Measurements from ENCODE around the gene TADA2A. TPM values are rescaled to one million over a fixed set of nuclear protein-coding genes. Genes with fewer than 3 reads are reported as not detected.
"Not testable (repeated sequence)": the region's sequence is repeated elsewhere in the genome, so short reads cannot be mapped to it uniquely, and the experiment has no call there.

TADA2A gene
- total and polyA plus RNA-seq, 4 donors = 12.9 to 25.6 (median 18.7) TPM

- ATAC-seq (ENCODE audit: low FRiP score) (no peak), DNase-seq (no peak)
- intact Hi-C loops (cut with DNase I) = no loop called here
- Histone ChIP-seq H3K36me3 (ENCODE audit: control insufficient read depth in 1 of 2, insufficient read depth in 2 of 2, low read length in 1 of 2) (peaks cover 2 to 11% of the 10 kb centered on the region in 2 donors), H3K27ac (ENCODE audit: low read depth in 1 of 2, low read length in 2 of 2) (no peak overlapping the region), H3K9me3 (ENCODE audit: control insufficient read depth, low read length) (no peaks in the 10 kb centered on the region), H3K4me1 (ENCODE audit: control insufficient read depth in 1 of 2, insufficient read depth in 2 of 2, low read length in 2 of 2) (no peaks in the 10 kb centered on the region), H3K4me3 (ENCODE audit: low read length in 2 of 2) (no peak overlapping the region), H3K27me3 (ENCODE audit: control insufficient read depth in 1 of 2, insufficient read depth in 2 of 2, low read length in 1 of 2) (no peaks in the 10 kb centered on the region)
- 93 to 98% methylated on average over 2 of the region's 2 CpGs for WGBS, 2 donors
These were observed 33.7 kb downstream of the TADA2A start for GRCh38 chr17:37440424-37440823.

GRCh38 chr17:37441369-37442014 is 34.8 kb downstream of the TADA2A start:
- WGBS, 2 donors = 89 to 90% methylated on average over 12 of the region's 12 CpGs
- intact Hi-C loops (cut with DNase I); ATAC-seq (ENCODE audit: low FRiP score): not testable (repeated sequence)

GRCh38 chr17:37446027-37446426 is 39.3 kb downstream of the TADA2A start:
- no peaks in the 10 kb centered on the region for H3K4me1 ChIP-seq (ENCODE audit: control insufficient read depth in 1 of 2, insufficient read depth in 2 of 2, low read length in 2 of 2)
- no peaks in the 10 kb centered on the region for H3K27me3 ChIP-seq (ENCODE audit: control insufficient read depth in 1 of 2, insufficient read depth in 2 of 2, low read length in 1 of 2)
- WGBS, 2 donors = 86 to 91% methylated on average over 4 of the region's 4 CpGs
- ATAC-seq (ENCODE audit: low FRiP score) (no peak), DNase-seq (no peak)
- intact Hi-C loops (cut with DNase I) = no loop called here
- H3K27ac ChIP-seq (ENCODE audit: low read depth in 1 of 2, low read length in 2 of 2) = no peak overlapping the region
- no peak overlapping the region for H3K4me3 ChIP-seq (ENCODE audit: low read length in 2 of 2)
- H3K9me3 ChIP-seq (ENCODE audit: control insufficient read depth, low read length) = no peaks in the 10 kb centered on the region
- peaks cover 0 to 7% of the 10 kb centered on the region in 2 donors for H3K36me3 ChIP-seq (ENCODE audit: control insufficient read depth in 1 of 2, insufficient read depth in 2 of 2, low read length in 1 of 2)

More at GRCh38 chr17:37441369-37442014, 34.8 kb downstream of the TADA2A start:
- H3K27me3 ChIP-seq (ENCODE audit: control insufficient read depth in 1 of 2, insufficient read depth in 2 of 2, low read length in 1 of 2); DNase-seq; H3K4me1 ChIP-seq (ENCODE audit: control insufficient read depth in 1 of 2, insufficient read depth in 2 of 2, low read length in 2 of 2); H3K9me3 ChIP-seq (ENCODE audit: control insufficient read depth, low read length); H3K27ac ChIP-seq (ENCODE audit: low read depth in 1 of 2, low read length in 2 of 2); H3K4me3 ChIP-seq (ENCODE audit: low read length in 2 of 2): not testable (repeated sequence)
- H3K36me3 ChIP-seq (ENCODE audit: control insufficient read depth in 1 of 2, insufficient read depth in 2 of 2, low read length in 1 of 2) = peaks cover 2 to 11% of the 10 kb centered on the region in 2 donors

GRCh38 chr17:37447641-37448040 is 41.0 kb downstream of the TADA2A start:
- intact Hi-C loops (cut with DNase I) = no loop called here
- ATAC-seq (ENCODE audit: low FRiP score) = no peak
- Histone ChIP-seq H3K4me3 (ENCODE audit: low read length in 2 of 2) (no peak overlapping the region), H3K36me3 (ENCODE audit: control insufficient read depth in 1 of 2, insufficient read depth in 2 of 2, low read length in 1 of 2) (peaks cover 0 to 7% of the 10 kb centered on the region in 2 donors), H3K27me3 (ENCODE audit: control insufficient read depth in 1 of 2, insufficient read depth in 2 of 2, low read length in 1 of 2) (no peaks in the 10 kb centered on the region), H3K4me1 (ENCODE audit: control insufficient read depth in 1 of 2, insufficient read depth in 2 of 2, low read length in 2 of 2) (peaks cover 0 to 2% of the 10 kb centered on the region in 2 donors), H3K9me3 (ENCODE audit: control insufficient read depth, low read length) (no peaks in the 10 kb centered on the region), H3K27ac (ENCODE audit: low read depth in 1 of 2, low read length in 2 of 2) (no peak overlapping the region)
- DNase-seq = no peak
- WGBS, 2 donors = 89 to 100% methylated on average over 1 of the region's 1 CpG

- H3K9me3 ChIP-seq (ENCODE audit: control insufficient read depth, low read length) = no peaks in the 10 kb centered on the region
- no peaks in the 10 kb centered on the region for H3K36me3 ChIP-seq (ENCODE audit: control insufficient read depth in 1 of 2, insufficient read depth in 2 of 2, low read length in 1 of 2)
- no peaks in the 10 kb centered on the region for H3K27me3 ChIP-seq (ENCODE audit: control insufficient read depth in 1 of 2, insufficient read depth in 2 of 2, low read length in 1 of 2)
- peaks cover 0 to 2% of the 10 kb centered on the region in 2 donors for H3K4me1 ChIP-seq (ENCODE audit: control insufficient read depth in 1 of 2, insufficient read depth in 2 of 2, low read length in 2 of 2)
- no peak overlapping the region for H3K4me3 ChIP-seq (ENCODE audit: low read length in 2 of 2)
- ATAC-seq (ENCODE audit: low FRiP score) = no peak
- 90 to 94% methylated on average over 6 of the region's 6 CpGs for WGBS, 2 donors
- H3K27ac ChIP-seq (ENCODE audit: low read depth in 1 of 2, low read length in 2 of 2) = no peak overlapping the region
- intact Hi-C loops (cut with DNase I) = no loop called here
- DNase-seq = no peak
These were observed 43.4 kb downstream of the TADA2A start for GRCh38 chr17:37450112-37450511.

GRCh38 chr17:37457801-37458200 is 51.1 kb downstream of the TADA2A start:
- WGBS, 2 donors = 66 to 90% methylated on average over 3 of the region's 3 CpGs
- ATAC-seq (ENCODE audit: low FRiP score) = not testable (repeated sequence)

GRCh38 chr17:37458805-37459204 is 52.1 kb downstream of the TADA2A start:
- H3K36me3 ChIP-seq (ENCODE audit: control insufficient read depth in 1 of 2, insufficient read depth in 2 of 2, low read length in 1 of 2) = no peaks in the 10 kb centered on the region
- DNase-seq = no peak
- H3K4me3 ChIP-seq (ENCODE audit: low read length in 2 of 2) = no peak overlapping the region
- H3K27me3 ChIP-seq (ENCODE audit: control insufficient read depth in 1 of 2, insufficient read depth in 2 of 2, low read length in 1 of 2) = no peaks in the 10 kb centered on the region
- no peak overlapping the region for H3K27ac ChIP-seq (ENCODE audit: low read depth in 1 of 2, low read length in 2 of 2)
- intact Hi-C loops (cut with DNase I) = no loop called here
- H3K4me1 ChIP-seq (ENCODE audit: control insufficient read depth in 1 of 2, insufficient read depth in 2 of 2, low read length in 2 of 2) = no peaks in the 10 kb centered on the region
- ATAC-seq (ENCODE audit: low FRiP score) = no peak
- H3K9me3 ChIP-seq (ENCODE audit: control insufficient read depth, low read length) = no peaks in the 10 kb centered on the region
- WGBS, 2 donors = 94 to 97% methylated on average over 3 of the region's 3 CpGs

More at GRCh38 chr17:37457801-37458200, 51.1 kb downstream of the TADA2A start:
- H3K27ac ChIP-seq (ENCODE audit: low read depth in 1 of 2, low read length in 2 of 2); H3K4me1 ChIP-seq (ENCODE audit: control insufficient read depth in 1 of 2, insufficient read depth in 2 of 2, low read length in 2 of 2); H3K4me3 ChIP-seq (ENCODE audit: low read length in 2 of 2); DNase-seq; intact Hi-C loops (cut with DNase I); H3K36me3 ChIP-seq (ENCODE audit: control insufficient read depth in 1 of 2, insufficient read depth in 2 of 2, low read length in 1 of 2); H3K9me3 ChIP-seq (ENCODE audit: control insufficient read depth, low read length); H3K27me3 ChIP-seq (ENCODE audit: control insufficient read depth in 1 of 2, insufficient read depth in 2 of 2, low read length in 1 of 2): not testable (repeated sequence)

- H3K4me1 ChIP-seq (ENCODE audit: control insufficient read depth in 1 of 2, insufficient read depth in 2 of 2, low read length in 2 of 2) = no peaks in the 10 kb centered on the region
- 89 to 93% methylated on average over 3 of the region's 3 CpGs for WGBS, 2 donors
- no peaks in the 10 kb centered on the region for H3K9me3 ChIP-seq (ENCODE audit: control insufficient read depth, low read length)
- no peak overlapping the region for H3K27ac ChIP-seq (ENCODE audit: low read depth in 1 of 2, low read length in 2 of 2)
- ATAC-seq (ENCODE audit: low FRiP score) (no peak), DNase-seq (no peak)
- no peaks in the 10 kb centered on the region for H3K27me3 ChIP-seq (ENCODE audit: control insufficient read depth in 1 of 2, insufficient read depth in 2 of 2, low read length in 1 of 2)
- H3K36me3 ChIP-seq (ENCODE audit: control insufficient read depth in 1 of 2, insufficient read depth in 2 of 2, low read length in 1 of 2) = no peaks in the 10 kb centered on the region
- intact Hi-C loops (cut with DNase I) = no loop called here
- no peak overlapping the region for H3K4me3 ChIP-seq (ENCODE audit: low read length in 2 of 2)
These were observed 55.0 kb downstream of the TADA2A start for GRCh38 chr17:37461668-37462067.

- no peak overlapping the region for H3K27ac ChIP-seq (ENCODE audit: low read depth in 1 of 2, low read length in 2 of 2)
- no peaks in the 10 kb centered on the region for H3K4me1 ChIP-seq (ENCODE audit: control insufficient read depth in 1 of 2, insufficient read depth in 2 of 2, low read length in 2 of 2)
- intact Hi-C loops (cut with DNase I) = no loop called here
- H3K27me3 ChIP-seq (ENCODE audit: control insufficient read depth in 1 of 2, insufficient read depth in 2 of 2, low read length in 1 of 2) = no peaks in the 10 kb centered on the region
- 96 to 97% methylated on average over 5 of the region's 5 CpGs for WGBS, 2 donors
- no peaks in the 10 kb centered on the region for H3K36me3 ChIP-seq (ENCODE audit: control insufficient read depth in 1 of 2, insufficient read depth in 2 of 2, low read length in 1 of 2)
- H3K9me3 ChIP-seq (ENCODE audit: control insufficient read depth, low read length) = no peaks in the 10 kb centered on the region
- no peak overlapping the region for H3K4me3 ChIP-seq (ENCODE audit: low read length in 2 of 2)
- DNase-seq (no peak), ATAC-seq (ENCODE audit: low FRiP score) (no peak)
These were observed 55.8 kb downstream of the TADA2A start for GRCh38 chr17:37462492-37462891.
